Neutrophil (primary cell): ENCODE results near the gene ARID1A.

Experiments used
- H3K27ac ChIP-seq: fragments of 200-600 bp; sonication (generic); 2 replicates; pipeline ENCODE4 v1.5.1; 2016; ENCODE audit warnings: mild to moderate bottlenecking, moderate library complexity
- H3K27me3 ChIP-seq: fragments of 200-600 bp; sonication (generic); 2 replicates; pipeline ENCODE4 v1.6.0; 2016; ENCODE audit warnings: mild to moderate bottlenecking
- H3K36me3 ChIP-seq: fragments of 200-600 bp; sonication (generic); 2 replicates; pipeline ENCODE4 v1.5.1; 2017
- H3K4me1 ChIP-seq, 2 experiments: fragments of 200-600 bp in 1 of 2; sonication (generic) in 1 of 2; 1 replicate in 1 of 2; 2 replicates in 1 of 2; pipeline versions ENCODE4 v1.5.1 to v1.6.1; 2013 to 2016; ENCODE audit warnings: low read depth in 1 of 2, low read length in 1 of 2, mild to moderate bottlenecking in 1 of 2, moderate library complexity in 1 of 2; ENCODE audit not compliant: control insufficient read depth in 1 of 2, insufficient read depth in 1 of 2
- H3K4me3 ChIP-seq, 2 experiments: fragments of 200-600 bp in 1 of 2; sonication (generic) in 1 of 2; 1 replicate in 1 of 2; 2 replicates in 1 of 2; pipeline ENCODE4 v1.5.1; 2013 to 2016; ENCODE audit warnings: low read depth in 1 of 2, low read length in 1 of 2, mild to moderate bottlenecking in 1 of 2, moderate library complexity in 1 of 2
- H3K9me3 ChIP-seq: fragments of 200-600 bp; sonication (generic); 2 replicates; pipeline ENCODE4 v1.5.1; 2016
- TF ChIP-seq, protein P1 (sequence below): fragments of 200-600 bp; sonication (generic); IDR thresholded peaks from 2 replicates; pipeline ENCODE4 v1.5.1; 2016; ENCODE audit warnings: antibody characterized with exemption

Gene ARID1A

DNA sequence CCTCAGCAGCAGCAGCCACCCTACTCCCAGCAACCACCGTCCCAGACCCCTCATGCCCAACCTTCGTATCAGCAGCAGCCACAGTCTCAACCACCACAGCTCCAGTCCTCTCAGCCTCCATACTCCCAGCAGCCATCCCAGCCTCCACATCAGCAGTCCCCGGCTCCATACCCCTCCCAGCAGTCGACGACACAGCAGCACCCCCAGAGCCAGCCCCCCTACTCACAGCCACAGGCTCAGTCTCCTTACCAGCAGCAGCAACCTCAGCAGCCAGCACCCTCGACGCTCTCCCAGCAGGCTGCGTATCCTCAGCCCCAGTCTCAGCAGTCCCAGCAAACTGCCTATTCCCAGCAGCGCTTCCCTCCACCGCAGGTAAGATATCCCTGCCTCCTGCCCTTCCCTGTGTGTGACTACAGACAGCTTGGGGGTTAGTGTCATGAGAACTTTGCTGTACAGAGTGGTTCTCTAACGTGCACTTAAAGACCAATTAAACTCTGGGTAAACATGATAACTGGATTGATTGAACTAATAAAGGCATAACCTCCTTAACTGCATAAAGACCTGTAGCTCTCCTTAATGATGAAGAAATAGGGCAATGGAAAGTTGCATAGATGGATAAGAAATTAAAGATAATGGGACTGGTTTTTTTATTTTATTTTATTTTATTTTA, 35.6 kb downstream of the ARID1A start:
- Histone ChIP-seq H3K27ac (no peak overlapping the region), H3K9me3 (no peaks in the 10 kb centered on the region), H3K36me3 (peaks cover 67% of the 10 kb centered on the region), H3K4me1 (peaks cover 18 to 22% of the 10 kb centered on the region in 2 experiments), H3K27me3 (no peaks in the 10 kb centered on the region), H3K4me3 (no peak overlapping the region)
- TF ChIP-seq, protein P1, sequence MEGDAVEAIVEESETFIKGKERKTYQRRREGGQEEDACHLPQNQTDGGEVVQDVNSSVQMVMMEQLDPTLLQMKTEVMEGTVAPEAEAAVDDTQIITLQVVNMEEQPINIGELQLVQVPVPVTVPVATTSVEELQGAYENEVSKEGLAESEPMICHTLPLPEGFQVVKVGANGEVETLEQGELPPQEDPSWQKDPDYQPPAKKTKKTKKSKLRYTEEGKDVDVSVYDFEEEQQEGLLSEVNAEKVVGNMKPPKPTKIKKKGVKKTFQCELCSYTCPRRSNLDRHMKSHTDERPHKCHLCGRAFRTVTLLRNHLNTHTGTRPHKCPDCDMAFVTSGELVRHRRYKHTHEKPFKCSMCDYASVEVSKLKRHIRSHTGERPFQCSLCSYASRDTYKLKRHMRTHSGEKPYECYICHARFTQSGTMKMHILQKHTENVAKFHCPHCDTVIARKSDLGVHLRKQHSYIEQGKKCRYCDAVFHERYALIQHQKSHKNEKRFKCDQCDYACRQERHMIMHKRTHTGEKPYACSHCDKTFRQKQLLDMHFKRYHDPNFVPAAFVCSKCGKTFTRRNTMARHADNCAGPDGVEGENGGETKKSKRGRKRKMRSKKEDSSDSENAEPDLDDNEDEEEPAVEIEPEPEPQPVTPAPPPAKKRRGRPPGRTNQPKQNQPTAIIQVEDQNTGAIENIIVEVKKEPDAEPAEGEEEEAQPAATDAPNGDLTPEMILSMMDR = no peak

DNA sequence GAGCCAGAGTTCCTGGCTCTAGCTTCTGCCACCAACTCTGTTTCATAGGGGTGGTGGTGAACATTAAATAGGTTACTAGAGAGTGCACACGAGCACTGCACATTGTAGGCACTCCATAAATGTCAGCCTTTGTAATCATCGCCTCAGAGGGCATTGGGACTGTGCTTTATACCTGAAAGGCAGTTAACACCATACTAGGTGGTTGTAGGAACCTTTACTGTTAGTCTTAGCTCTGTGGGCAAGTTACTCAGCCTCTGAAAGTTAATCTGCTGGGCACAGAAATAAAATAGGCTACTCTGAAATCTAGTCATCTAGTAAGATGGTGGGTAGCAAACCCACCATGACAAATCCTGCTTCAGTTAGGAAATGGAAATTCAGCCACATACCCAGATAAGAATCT, 37.6 kb downstream of the ARID1A start:
- Histone ChIP-seq H3K9me3 (no peaks in the 10 kb centered on the region), H3K27me3 (no peaks in the 10 kb centered on the region), H3K4me3 (no peak overlapping the region), H3K36me3 (peaks cover 80% of the 10 kb centered on the region), H3K27ac (peak overlapping the region; percentile 70), H3K4me1 (peaks cover 5 to 10% of the 10 kb centered on the region in 2 experiments)
- TF ChIP-seq, protein P1 = no peak

DNA sequence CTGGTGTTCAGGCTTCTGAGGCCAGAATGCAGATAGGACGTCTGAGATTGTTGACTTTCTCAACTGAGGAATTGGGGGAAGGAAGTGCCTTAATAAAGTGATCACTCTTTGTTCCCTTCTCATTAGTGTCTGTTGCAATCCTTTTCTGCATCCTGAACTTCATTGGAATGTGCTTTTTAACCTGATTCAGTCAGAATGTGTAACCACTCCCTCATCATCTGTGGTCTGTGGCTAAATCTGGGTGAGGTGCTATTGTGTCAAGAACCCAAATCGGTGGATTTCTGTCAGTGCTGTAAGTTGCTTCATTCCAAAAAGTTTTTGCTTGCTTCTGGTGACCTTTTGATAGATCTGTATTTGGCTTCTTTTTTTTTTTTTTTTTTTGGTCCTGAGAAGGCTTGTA, 38.2 kb downstream of the ARID1A start:
- Histone ChIP-seq H3K4me1 (peaks cover 5 to 10% of the 10 kb centered on the region in 2 experiments), H3K4me3 (no peak overlapping the region), H3K27ac (peak overlapping the region; percentile 70), H3K36me3 (peaks cover 82% of the 10 kb centered on the region), H3K27me3 (no peaks in the 10 kb centered on the region), H3K9me3 (no peaks in the 10 kb centered on the region)
- TF ChIP-seq, protein P1 = no peak

DNA sequence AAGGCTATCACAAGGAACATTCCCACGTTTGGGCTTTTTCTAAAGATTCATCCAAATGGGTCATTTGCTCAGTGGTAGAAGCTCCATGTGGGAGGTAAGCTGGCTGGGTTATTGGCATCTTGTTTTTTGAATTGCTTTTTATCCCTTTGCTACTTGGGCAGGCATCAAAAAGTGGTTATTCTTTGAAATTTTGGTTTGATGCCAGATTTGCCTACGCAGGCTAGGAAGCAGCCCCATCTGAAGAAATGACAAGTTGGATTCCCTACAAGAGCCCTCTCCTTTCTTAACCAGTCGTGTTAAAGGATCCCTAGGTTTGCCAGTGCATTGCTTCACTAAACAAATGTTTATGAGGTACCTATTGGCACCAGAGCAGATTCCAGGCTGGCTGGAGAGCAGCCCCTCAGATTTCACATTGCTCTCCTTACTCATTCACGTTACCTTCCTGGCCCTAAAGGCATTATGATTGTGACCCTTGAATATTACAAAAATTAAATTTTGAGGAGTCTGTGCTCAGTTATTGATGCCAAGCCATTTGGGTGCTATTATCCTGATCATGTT, 38.8 kb downstream of the ARID1A start:
- Histone ChIP-seq H3K27me3 (no peaks in the 10 kb centered on the region), H3K9me3 (no peaks in the 10 kb centered on the region), H3K4me1 (peaks cover 5 to 10% of the 10 kb centered on the region in 2 experiments), H3K4me3 (no peak overlapping the region), H3K27ac (peak overlapping the region; percentile 70), H3K36me3 (peaks cover 80% of the 10 kb centered on the region)
- TF ChIP-seq, protein P1 = no peak

DNA sequence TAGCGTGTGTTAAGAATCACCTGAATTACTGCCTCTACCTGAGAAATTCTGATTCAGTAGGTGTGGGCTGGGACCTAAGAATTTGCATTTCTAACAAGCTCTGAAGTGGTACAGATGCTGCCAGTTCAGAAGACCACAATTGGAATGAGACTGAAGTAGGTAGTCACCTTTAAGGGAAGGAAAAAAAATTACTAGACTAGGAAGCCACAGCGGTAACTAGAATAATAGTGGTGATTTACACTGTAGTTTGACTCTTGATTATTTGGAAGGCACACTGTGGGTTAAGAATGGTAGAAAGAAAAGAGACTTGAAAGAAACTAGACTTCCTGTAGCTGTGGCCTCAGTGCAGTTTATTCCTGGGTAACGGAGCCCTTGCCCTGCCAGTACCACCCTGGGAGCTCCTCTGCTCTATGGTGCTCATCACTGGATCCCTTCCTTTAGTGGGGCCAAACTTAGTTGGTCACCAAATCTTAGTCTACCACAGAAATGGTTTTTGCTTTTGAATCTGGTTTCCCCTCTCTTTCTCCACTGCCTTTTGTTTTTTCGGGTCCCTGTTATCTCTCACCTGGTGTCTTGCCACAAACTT, 43.6 kb downstream of the ARID1A start:
- peak overlapping the region; percentile 53 for H3K27ac ChIP-seq
- no peak overlapping the region for H3K4me3 ChIP-seq
- TF ChIP-seq, protein P1 = no peak
- H3K4me1 ChIP-seq = peaks cover 18% of the 10 kb centered on the region in 2 experiments
- no peaks in the 10 kb centered on the region for H3K9me3 ChIP-seq
- no peaks in the 10 kb centered on the region for H3K27me3 ChIP-seq
- H3K36me3 ChIP-seq = peaks cover 62% of the 10 kb centered on the region
